Measurements from ENCODE around the gene SAMD15.
"Not testable (repeated sequence)": the region's sequence is repeated elsewhere in the genome, so short reads cannot be mapped to it uniquely, and the experiment has no call there.

Gene SAMD15

DNA sequence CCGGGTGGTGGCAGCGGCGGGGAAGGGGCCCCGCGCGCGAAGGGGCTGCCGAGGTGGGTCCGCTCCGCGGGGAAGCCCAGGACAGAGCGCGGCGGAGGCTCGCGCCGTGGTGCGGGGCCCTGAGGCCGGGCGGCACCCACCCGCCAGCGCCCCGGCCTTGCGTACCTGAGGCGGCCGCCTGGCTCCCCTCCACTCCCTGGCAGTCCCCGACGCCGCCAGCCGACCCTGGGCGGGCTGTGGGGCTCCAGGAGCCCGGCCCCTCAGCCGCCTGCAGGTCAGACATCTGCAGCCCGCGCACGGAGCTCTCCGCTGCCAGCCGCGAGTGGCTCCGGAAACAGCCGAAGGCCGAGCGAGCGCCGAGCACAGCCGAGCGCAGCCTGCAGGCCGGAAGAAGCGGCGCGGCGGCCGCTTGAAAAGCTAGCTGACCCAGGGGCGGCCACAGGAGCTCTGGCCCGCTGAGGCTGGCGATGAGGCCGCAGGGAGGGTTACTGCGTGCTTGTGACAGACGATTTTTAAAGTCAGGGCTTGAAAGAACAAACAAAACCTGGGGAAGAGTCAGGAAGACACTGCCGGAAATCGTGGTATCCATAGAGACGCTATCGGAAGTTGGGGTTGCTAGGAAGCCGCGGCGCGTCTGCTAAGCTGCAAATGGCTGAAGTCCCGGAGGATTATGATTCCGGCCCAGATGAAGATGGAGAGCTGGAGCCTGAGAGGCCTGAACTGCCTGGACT, at the start of gene SAMD15, which contains the start of gene TMED8:
TSS of gene SAMD15 (plus strand) at position 609 of the 731 bp plus-strand sequence. CDS start at position 649, 40 bp downstream.
TSS of gene TMED8 (minus strand) at position 324 of the 731 bp plus-strand sequence. CDS start at position 283, 41 bp downstream.
- DNase-seq, result peak; percentile 94

DNA sequence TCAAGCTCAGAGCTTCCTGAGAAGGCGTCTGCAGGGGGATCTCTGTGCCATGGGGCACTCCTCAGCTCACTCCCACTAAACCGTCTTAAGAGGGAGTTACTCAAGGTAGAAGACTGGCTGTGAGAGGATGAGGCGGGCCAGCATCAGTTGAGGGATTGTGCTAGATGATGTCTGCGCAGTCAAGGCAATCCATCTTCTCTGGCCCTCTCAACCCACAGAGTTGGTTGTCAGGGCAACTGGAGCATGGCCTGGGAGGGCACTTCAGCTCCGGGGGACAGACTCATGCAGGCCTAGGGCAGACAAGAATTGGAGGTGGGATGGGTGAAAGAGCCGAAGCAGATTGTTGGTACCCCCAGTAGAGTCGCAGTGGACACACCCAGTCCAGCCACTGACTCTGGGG, 47.3 kb upstream of the SAMD15 start:
- no peak for DNase-seq

DNA sequence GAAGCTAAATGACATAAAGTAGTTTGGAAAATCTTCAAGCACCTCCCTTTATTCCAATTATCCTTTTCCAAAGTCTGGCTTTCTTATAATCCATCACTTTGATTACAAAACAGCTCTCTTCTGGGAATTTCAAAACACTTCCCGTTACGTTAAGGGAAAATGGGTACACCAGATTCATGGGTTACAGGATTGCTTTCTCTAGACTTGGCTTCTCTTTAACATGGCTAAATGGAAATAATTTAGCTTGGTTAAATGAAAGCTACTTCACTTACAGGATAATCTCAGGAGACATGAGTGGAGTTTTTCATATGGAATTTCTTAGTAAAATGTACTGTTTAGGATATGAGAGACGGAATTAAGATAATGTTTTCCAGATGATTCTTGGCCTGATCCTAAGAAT, 41.6 kb upstream of the SAMD15 start:
- no peak for DNase-seq

DNA sequence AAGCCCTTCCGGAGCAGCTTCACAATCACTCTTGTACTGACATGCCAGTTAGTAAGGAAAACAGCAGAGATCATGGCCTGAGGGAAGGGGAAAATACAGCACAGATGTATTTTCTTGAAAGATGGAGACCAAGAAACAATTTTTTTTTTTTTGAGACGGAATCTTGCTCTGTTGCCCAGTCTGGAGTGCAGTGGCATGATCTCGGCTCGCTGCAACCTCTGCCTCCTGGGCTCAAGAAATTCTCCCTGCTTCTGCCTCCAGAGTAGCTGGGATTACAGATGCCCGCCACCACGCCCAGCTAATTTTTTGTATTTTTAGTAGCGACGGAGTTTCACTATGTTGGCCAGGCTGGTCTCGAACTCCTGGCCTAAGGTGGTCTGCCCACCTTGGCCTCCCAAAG, 39.9 kb upstream of the SAMD15 start:
- not testable (repeated sequence) for DNase-seq

DNA sequence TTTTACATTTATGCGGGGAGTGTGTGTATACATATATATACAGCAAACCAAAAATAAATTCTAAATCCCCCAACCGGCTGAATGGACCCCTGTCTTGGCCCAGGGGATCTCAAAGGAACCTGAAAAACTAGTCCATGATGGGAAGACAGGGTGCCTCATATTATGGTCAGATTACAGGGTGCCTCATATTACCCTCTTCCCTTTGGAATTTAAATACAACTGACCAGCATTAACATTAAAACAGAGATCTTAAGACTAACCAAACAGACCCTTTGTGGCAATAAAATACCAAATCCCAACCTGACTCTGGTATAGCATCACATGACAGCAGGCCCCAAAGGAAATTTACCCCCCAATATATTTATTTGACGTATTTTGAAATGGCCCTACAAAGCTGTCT, 39.3 kb upstream of the SAMD15 start:
- no peak for DNase-seq

DNA sequence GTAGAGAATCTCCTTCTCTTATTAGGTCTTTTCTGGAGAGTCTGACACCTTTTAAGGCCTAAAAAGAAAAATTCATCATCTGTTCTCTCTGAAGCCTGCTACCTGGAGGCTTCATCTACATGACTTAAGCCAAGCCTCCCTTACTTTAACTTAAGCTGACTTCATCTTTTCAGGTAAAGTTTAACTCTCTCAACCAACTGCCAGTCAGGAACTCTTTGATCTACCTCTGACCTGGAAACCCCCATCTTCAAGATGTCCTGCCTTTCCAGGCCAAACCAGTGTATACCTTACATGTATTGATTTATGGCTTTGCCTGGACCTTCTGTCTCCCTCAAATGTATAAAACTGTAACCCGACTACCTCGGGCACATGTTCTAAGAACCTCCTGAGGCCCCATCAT, 38.9 kb upstream of the SAMD15 start:
- DNase-seq, result no peak

DNA sequence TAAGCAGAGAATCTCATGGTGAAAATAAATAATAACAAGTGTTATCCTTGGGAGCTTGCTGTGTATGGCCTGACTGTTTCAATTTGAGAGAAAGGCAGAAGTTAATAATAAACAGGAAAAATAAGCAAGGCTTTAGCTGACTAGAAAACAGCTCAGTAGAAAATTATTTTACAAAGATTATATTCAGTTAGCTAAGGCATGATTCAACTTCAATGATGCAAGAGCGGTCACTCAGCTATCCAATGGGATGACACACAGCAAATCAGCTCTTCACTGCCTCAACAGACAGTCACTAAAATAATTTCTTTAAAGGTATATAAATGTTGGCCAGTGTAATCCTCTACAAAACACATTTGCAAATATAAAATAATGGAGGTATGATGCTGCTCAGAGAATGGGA, 37.8 kb upstream of the SAMD15 start:
- DNase-seq, result no peak

DNA sequence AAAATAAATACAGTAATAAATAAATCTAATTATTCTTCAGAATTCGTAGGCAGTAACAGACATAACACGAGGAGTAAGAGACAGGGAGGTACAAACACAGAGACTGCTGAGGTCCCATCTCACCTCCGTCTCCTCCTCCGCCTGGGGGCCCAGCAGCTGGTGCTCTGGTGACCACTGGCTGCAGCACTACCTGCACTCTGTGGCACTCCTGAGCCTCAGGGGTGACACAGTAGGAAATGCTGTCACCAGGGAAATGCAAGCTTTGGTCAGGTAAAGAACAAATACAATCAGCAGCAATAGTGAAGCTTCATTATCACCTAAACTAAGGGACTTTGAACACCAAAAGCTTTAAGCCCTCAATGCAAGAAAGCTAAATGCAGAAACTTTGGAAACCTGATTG, 36.8 kb upstream of the SAMD15 start:
- no peak for DNase-seq

DNA sequence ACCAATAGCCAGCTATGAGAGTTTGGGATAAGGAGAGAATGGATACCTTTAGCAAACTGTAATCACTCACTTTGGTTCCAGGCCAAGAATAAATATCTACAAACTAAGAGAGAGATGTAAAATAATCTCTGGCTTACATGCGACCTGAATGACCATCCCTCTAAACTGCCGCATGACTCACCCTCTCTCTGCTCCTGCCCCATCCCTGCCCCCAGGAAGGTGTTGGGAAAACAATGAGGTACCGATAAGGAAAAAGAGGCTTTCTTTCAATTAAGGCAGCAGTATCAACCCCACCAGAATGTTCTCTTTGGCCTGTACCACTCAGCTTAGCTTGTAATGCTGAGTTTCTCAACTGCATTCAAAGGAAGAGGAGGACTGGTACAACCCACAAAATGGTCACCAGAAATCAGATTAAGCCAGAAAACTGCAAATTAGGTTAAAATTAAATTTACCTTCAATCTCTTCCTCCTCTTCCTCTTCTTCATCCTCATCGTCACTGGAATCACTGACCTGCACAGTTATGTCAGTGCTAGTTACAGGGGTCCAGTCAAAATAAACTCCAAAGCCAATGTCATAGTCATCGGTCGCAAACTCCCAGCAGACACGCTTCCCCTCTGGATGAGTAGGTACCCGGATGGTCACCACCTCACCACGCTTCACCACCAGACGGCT, 34.3 kb upstream of the SAMD15 start:
- DNase-seq, result no peak

DNA sequence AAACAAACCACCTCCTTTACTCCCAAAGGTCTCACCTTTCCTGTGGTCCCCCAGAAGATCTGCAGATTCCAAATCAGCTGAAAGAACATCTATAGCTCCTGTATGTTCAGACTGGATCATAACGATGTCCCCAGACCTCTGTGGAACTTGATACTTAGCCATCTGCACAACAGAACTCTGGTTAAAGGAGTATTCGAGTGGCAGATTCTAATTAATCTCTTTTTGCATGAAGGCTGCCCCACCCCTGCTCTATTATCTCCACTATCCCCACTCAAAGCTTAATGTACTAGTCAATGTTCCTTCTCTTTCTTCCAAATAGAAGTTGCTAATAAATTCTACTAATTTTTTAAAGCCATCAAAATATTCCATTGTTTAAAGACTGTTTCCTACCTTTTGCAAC, 33.5 kb upstream of the SAMD15 start:
- no peak for DNase-seq

DNA sequence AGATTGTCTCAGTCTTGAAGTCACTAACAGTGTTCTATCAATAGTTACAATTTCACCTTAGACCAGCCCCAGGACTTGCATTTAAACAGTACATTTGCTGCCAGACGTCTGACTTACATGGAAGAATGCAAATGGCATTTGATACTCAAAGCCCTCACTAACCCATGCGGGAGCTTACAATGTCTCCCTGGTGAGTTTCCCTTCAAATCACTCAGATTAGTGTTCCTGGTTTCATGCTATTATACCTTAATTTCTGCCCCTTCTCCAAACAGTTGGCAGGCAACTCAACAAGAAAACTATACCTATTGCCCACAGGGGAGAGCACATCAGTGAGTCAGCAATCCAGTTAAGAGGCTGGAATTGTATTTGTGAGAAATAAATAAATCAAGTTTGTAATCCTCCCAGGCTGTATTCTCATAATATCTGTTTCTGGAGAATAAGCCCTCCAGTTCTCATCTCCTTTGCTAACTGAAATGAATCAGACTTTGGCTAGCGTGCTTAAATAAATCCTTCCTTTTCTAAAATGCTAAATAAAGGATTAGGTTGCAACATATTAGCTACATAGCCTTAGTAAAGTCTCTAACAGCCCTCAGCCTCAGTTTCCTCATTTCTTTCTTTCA, 32.7 kb upstream of the SAMD15 start:
- no peak for DNase-seq

DNA sequence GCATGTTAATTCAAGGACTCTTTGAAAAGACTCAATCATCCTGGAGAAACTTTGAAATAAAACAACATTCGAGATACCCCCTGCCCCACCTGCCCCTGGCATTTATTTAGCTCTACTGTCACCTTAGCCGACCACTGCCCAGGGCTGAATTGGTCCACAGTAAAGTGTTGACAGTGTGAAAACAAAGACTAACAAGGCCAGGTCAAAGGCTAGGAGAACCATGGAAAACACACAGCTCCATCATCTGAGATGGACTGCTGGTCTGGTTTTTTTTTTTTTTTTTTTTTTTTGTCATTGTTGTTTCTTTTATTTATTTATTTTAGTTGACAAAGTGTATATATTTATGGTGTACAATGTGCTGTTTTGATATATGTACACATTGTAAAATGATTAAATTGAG, 30.7 kb upstream of the SAMD15 start:
- DNase-seq, result no peak

DNA sequence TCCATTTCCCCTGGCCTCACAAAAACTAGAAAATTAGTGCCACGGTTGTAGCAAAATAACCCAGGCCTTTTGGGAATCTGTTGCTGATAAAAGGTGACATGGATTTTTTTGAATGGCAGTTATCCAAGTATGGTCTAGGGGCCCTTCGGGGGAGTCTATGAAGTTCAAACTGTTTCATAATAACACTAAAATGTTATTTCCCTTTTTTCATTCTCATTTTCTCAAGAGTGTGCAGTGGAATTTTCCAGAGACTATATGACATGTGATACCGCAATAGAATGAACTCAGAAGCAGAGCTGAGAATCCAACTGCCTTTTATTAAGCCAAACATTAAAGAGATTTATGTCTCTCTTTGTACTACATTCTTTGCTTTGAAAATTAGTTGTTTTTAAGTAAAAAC, 29.4 kb upstream of the SAMD15 start:
- no peak for DNase-seq

DNA sequence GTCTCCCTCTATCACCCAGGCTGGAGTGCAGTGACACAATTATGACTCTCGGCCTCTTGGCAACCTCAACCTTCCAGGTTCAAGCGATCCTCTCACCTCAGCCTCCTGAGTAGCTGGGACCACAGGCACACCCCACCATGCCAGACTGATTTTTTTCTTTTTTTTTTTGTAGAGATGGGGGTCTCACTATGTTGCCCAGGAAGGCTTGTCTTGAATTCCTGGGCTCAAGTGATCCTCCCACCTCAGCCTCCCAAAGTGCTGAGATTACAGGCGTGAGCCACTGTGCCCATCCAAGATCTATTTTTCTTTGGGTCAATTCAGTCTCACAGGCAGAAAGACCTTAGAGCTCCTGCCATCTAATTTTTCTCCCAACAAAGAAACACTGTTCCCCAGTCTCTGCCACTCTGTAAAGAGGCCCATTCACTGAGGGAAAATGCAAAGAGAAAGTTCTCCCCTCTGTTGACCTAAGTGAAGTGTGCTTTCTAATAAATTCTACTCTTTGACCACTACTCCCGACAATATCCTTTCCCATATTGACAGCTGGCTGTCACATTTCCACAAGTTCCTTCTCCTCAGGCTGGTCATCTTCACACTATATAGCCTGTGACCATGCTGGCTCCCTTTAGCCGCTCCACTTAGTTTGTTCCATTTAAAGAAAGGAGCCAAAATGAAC, 23.6 kb upstream of the SAMD15 start:
- DNase-seq, result no peak

DNA sequence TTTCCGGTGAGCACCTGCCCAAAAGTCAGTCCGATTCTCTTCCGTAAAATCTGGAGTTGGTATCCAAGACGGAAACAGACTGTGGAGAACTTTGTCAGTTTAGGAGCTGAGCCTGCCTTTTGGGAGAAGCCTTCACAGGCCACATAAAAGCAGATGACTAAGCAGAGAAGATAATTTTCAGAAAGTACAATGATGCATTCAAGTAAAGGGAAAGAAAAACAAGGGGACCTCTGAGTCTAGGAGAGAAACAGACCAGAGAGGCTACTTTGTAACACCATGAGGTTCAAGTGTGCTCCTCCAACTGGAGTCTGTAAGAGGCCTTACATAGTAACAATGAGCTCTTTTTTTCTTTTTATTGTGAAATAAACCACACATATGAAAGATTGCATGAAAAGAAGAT, 21.4 kb upstream of the SAMD15 start:
- DNase-seq, result no peak

DNA sequence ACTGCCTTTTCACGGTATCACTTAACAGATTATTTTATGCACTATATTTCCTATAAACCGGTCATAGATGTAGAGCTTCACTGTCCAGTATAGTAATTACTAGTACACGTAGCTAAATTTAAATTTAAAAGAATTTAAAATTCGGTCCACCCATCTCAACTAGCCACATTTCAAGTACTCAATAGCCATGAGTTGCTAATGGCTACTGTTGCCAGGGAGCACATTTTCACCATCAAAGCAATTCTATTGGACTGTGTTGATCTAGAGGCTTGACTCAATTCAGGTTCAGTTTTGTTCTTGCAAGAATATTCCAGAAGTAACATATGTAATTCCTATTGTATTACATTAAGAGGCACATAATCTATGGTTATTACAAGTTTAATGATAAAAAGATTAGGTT, 20.3 kb upstream of the SAMD15 start:
- no peak for DNase-seq

DNA sequence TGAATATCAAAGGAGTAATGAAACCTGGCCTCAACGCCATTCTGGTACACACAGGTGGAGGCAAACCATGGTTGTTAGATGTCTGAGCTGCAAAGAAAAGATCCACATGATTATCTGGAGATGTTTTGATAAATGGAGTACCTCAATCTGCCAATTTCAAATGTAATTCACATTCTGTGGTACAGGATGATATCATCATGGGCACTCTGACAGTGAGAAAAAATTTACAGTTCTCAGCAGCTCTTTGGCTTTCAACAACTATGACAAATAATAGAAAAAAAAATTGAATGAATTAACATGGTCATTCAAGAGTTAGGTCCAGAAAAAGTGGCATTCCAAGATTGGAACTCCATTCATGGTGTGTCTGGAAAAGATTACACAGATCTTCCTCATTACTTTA, 17.6 kb upstream of the SAMD15 start:
- DNase-seq, result no peak

DNA sequence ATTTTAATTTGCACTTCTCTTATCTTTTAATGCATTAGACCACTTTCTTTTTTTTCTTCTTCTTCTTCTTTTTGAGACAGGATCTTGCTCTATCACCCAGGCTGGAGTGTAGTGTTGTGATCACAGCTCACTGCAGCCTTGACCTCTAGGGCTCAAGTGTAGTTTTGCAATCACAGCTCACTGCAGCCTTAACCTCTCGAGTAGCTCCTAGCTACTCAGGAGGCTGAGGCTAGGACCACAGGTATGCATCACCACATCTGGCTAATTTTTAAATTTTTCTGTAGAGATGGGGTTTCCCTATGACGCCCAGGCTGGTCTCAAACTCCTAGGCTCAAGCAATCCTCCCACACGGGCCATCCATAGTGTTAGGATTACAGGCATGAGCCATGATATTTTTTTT, 13.0 kb upstream of the SAMD15 start:
- DNase-seq, result no peak

DNA sequence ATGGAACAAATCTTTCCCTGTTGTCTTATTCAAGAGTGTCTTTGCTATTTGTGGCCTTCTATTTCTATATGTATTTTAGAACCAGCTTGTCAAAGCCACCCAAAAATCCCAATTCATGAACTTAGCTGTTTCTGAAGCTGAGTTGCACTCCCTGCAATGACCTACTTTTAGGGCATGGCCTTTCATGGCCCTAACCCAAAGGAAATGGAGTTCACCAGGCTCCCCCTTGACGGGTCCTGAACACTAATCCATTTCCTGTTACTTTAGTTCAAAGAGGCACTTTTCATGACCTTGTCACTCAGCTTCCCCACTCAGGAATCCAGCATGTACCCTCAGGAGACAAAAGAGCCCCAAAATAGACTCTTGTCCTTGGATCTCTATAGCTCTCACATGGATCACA, 7.9 kb upstream of the SAMD15 start:
- no peak for DNase-seq

DNA sequence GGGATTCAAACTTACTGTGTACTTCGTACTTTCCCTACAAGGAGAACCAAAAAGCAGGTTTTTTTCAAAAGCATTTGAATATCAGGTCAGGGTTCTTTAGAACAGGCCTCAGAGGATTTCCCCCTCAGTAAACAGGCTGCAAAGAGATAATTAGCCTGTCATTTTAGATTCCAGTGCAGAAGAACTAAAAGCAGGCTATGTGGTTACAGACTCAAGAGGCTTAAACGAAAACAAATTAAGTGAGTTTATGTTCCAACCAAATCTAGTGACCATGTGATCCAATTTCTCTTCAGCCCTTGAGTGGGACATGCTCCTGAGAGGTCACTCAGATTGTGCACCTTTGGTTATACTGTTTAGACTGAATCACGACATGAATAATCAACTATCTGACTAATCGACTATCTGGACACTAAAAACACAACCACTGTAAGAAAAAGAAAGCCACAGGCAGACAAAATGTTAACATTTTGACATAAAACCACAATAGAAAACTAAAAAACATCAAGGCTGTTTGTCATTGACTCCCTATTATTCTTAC, 4.8 kb upstream of the SAMD15 start:
- DNase-seq, result no peak

DNA sequence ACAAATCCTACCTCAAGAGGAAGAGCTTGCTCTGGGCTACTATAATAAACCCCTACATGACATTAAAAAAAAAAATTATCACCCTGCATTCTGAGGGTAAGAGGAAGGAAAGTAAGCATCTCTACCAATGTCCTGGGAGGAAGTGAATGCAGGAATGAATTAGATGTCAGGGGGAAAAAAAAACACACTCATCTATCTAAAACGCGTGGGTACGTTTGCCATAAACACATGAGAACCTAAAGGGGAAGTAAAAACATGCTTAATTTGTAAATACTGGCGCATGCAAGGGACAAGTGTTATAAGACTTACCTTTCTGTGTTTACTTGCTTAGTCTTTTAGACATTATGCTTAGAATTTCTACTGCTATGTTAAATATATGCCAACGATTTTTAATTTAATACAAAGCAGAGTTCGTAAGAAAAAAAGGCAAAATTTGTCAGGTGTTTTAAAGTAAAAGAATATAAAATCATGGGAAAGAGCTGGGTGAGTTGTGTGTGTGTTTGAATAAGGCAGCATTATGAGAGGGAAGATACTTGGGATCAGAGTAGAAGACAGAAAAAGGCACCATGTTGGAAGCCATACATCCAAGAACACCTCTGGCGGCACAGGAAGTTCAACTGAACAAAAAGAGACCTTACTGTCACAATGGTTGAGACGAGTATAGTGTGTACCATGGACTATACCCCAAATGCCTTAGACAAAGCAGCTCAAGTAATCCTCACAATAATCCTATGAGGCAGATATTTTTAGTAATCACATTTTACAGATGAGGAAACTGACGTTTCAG, 1.8 kb upstream of the SAMD15 start:
- DNase-seq, result no peak

DNA sequence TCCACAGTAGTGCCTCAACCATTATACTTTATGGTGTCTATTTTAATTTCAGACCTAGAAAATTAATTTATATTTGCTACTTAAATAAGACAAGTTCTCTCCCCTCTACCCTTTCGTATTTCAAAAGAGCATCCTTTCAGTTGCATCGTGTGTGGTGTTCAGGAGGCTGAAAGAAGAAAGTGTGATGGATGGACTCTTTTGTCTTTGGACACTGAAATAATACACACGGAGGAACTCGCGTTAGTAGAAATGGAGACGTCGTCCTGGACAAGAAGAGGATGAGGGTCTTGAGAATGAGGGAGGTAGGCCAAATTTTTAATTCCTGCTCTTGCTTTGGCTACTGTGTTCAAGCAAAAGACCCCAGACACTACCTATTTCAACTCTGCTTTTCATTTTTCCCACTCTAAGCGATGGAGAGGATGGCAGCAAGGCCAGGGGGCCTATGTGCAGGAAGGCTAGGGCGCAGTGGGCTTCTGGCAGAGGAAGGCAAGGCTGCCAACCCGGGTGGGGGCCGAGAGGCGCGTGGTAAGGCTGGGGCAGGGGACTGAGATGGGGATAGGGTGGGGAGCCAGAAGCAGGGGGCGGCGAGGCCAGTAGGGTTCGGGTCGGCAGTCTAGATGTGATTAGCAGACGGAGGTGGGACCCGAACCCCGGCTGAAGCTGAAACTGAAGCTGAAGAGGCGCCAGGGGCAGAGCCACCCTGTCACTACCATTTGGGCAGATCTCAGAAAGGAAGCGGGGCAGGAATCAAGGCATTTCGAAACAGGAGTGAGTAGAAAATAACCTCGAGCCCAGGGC, 1.0 kb upstream of the SAMD15 start:
- DNase-seq, result peak; percentile 48

All from right hindlimb (tissue), 1 donor.